Glutamatergic neuron (in vitro differentiated cells): ENCODE results near the gene RASL12. TPM values are rescaled to one million over a fixed set of nuclear protein-coding genes. Genes with fewer than 3 reads are reported as not detected.

Experiments
- DNase-seq: peaks from one replicate; pipeline ENCODE4 v3.0.0; 2022
- H3K27ac Mint-ChIP-seq: one replicate; pipeline ENCODE4 v1.8.0; 2020; ENCODE audit warnings: mild to moderate bottlenecking, mixed read lengths, inconsistent platforms; ENCODE audit not compliant: unreplicated experiment
- H3K27me3 Mint-ChIP-seq: one replicate; pipeline ENCODE4 v1.8.0; 2020; ENCODE audit warnings: mild to moderate bottlenecking, moderate library complexity, mixed read lengths, inconsistent platforms; ENCODE audit not compliant: unreplicated experiment
- H3K36me3 Mint-ChIP-seq: one replicate; pipeline ENCODE4 v1.8.0; 2020; ENCODE audit warnings: mild to moderate bottlenecking, mixed read lengths, inconsistent platforms; ENCODE audit not compliant: unreplicated experiment
- H3K4me1 Mint-ChIP-seq: one replicate; pipeline ENCODE4 v1.8.0; 2020; ENCODE audit warnings: mild to moderate bottlenecking, low read depth, mixed read lengths, inconsistent platforms; ENCODE audit not compliant: unreplicated experiment
- H3K4me3 Mint-ChIP-seq: one replicate; pipeline ENCODE4 v1.8.0; 2020; ENCODE audit warnings: mild to moderate bottlenecking, mixed read lengths, inconsistent platforms; ENCODE audit not compliant: unreplicated experiment
- H3K9me3 Mint-ChIP-seq: one replicate; pipeline ENCODE4 v1.8.0; 2020; ENCODE audit warnings: mild to moderate bottlenecking, moderate library complexity, mixed read lengths, inconsistent platforms; ENCODE audit not compliant: unreplicated experiment
- total RNA-seq: library from RNA; stranded (reverse); fragmentation: NEBNext Ultra II Directional; extraction: Animal tissue kit (Norgen Biotek cat#: 25700); gene quantifications from one replicate; pipeline ENCODE4 v1.2.1, GENCODE V29; 2021; ENCODE audit not compliant: unreplicated experiment
- TF ChIP-seq, protein P1 (sequence below): fragments of 200-600 bp; sonication (generic); IDR thresholded peaks from one replicate; pipeline ENCODE4 v1.5.0; 2021; ENCODE audit not compliant: partially characterized antibody, unreplicated experiment

Gene RASL12
- total RNA-seq, 1 donor from 2014 or later: 0.44 TPM

DNA sequence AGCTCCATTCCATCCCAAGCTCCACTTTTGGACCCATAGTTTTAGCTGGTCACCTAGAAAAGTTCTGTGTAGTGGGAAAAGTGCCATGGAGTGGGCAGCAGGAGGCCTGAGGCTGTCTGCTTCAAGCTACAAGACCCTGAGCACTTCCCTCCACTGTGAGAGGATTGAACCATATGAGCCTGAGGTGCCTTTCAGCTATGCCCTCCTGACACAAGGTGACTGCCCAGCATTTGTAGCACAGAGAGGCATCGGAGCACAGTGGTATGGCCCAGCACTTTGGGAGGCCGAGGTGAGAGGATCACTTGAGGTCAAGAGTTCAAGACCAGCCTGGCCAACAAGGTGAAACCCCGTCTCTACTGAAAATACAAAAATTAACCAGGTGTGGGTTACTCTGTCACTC is 4.8 kb upstream of the RASL12 start:
- no peak overlapping the region for H3K27ac Mint-ChIP-seq
- H3K9me3 Mint-ChIP-seq: peaks cover 2% of the 10 kb centered on the region
- H3K27me3 Mint-ChIP-seq: peaks cover 7% of the 10 kb centered on the region
- H3K4me3 Mint-ChIP-seq: no peak overlapping the region
- TF ChIP-seq, protein P1, sequence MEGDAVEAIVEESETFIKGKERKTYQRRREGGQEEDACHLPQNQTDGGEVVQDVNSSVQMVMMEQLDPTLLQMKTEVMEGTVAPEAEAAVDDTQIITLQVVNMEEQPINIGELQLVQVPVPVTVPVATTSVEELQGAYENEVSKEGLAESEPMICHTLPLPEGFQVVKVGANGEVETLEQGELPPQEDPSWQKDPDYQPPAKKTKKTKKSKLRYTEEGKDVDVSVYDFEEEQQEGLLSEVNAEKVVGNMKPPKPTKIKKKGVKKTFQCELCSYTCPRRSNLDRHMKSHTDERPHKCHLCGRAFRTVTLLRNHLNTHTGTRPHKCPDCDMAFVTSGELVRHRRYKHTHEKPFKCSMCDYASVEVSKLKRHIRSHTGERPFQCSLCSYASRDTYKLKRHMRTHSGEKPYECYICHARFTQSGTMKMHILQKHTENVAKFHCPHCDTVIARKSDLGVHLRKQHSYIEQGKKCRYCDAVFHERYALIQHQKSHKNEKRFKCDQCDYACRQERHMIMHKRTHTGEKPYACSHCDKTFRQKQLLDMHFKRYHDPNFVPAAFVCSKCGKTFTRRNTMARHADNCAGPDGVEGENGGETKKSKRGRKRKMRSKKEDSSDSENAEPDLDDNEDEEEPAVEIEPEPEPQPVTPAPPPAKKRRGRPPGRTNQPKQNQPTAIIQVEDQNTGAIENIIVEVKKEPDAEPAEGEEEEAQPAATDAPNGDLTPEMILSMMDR: no peak
- DNase-seq: no peak
- H3K4me1 Mint-ChIP-seq: peaks cover 5% of the 10 kb centered on the region
- no peaks in the 10 kb centered on the region for H3K36me3 Mint-ChIP-seq

DNA sequence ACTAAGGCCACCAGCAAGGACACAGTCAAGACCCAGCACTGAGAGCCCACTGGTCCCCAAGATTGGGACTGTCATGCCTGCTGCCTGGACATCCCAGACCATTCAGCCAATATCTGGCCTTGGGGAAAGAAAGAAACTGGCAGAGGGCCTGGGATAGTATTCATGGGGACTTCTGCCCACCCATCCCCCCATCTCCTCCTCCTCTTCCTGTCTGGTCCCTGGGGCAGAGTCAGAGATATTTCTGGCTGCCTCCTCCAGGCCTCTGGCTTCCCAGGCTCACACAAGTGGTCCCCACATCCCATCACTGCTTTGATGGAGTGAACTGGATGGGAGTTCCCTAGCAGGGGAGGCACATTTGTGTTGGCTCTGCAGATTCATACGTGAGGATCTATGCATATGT is 4.2 kb upstream of the RASL12 start:
- Mint-ChIP-seq H3K27ac (no peak overlapping the region), H3K4me3 (no peak overlapping the region), H3K4me1 (peaks cover 5% of the 10 kb centered on the region), H3K27me3 (peaks cover 10% of the 10 kb centered on the region), H3K36me3 (no peaks in the 10 kb centered on the region), H3K9me3 (peaks cover 2% of the 10 kb centered on the region)
- DNase-seq: no peak
- TF ChIP-seq, protein P1: no peak

DNA sequence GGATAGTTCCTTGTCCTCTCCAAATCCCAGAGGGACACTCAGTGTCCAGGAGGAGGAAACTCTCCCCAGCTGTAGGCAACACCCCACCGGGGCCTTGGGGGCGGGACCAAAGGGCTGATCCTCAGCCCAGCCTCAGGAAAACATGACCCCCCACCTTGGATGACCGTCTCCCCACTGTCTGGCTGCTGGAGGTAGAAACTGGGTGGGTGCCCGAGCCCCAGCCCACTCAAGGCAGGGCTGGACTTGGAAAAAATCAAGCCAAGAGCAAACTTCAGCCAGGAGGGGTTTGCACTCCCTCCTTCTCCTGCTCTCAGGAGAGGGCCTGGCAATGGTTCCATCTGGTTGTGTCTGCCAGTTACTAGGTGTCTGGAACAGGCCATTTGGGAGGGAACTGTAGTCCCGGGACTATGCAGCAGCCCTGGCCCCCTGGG is 3.6 kb upstream of the RASL12 start:
- H3K4me3 Mint-ChIP-seq: no peak overlapping the region
- peaks cover 3% of the 10 kb centered on the region for H3K4me1 Mint-ChIP-seq
- peaks cover 2% of the 10 kb centered on the region for H3K9me3 Mint-ChIP-seq
- peaks cover 10% of the 10 kb centered on the region for H3K27me3 Mint-ChIP-seq
- DNase-seq: no peak
- H3K36me3 Mint-ChIP-seq: no peaks in the 10 kb centered on the region
- TF ChIP-seq, protein P1: no peak
- H3K27ac Mint-ChIP-seq: no peak overlapping the region

DNA sequence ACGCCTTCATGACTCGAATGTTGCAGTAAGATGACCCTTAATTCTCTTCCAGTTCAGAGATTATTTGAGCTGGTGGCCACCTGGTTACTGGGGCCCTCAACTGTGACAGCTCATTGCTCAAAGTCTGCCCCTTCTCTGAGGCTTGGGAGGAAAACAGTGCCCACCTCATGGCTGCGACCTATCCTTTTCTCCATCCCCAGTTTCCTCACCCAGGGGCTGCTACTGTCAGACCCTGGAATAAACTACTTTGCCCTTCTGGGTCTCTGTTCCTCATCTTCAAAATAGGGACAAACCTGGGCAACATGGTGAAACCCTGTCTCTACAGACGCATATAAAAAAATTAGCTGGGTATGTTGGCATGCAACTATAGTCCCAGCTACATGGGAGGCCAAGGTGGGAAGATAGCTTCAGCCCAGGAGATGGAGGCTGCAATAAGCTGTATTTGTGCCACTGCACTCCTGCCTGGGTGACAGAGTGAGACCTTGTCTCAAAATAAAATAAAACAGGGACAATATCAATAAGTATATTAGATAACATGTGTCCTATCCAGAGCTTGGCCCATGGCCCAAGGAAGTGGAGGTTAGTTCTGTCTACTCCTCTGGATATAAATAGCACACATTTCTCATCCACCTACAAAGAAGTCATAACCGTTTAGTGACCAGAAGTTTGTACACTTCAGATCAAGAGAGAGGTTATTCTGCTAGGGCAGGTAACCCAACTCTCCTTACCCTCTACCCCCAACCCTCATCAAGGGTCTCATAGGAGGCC is 2.2 kb upstream of the RASL12 start:
- Mint-ChIP-seq H3K4me3 (no peak overlapping the region), H3K4me1 (peaks cover 2% of the 10 kb centered on the region), H3K27me3 (peaks cover 10% of the 10 kb centered on the region), H3K36me3 (no peaks in the 10 kb centered on the region), H3K9me3 (peaks cover 2% of the 10 kb centered on the region), H3K27ac (no peak overlapping the region)
- DNase-seq: no peak
- TF ChIP-seq, protein P1: no peak

DNA sequence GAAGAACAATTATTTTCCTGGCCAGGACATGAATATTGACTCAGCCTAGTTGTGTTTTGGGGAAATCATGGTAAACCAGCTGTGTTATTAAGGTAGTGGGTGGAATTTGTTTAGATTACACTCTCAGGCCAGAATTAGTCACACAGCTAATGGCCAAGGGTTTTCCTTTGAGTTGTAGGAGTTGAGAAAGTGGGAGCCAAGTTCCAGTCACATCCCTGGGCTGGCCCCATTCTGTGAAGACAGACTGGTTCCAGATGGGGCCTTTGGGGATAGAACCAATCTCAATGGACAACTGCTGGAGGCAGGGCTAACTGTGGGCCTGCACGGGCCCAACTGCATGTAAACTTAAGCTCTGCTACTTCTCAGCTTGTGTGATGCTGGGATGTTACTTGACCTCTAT is 1.4 kb upstream of the RASL12 start:
- TF ChIP-seq, protein P1: no peak
- no peak overlapping the region for H3K27ac Mint-ChIP-seq
- H3K4me3 Mint-ChIP-seq: no peak overlapping the region
- peaks cover 2% of the 10 kb centered on the region for H3K9me3 Mint-ChIP-seq
- H3K27me3 Mint-ChIP-seq: peaks cover 10% of the 10 kb centered on the region
- peaks cover 2% of the 10 kb centered on the region for H3K4me1 Mint-ChIP-seq
- H3K36me3 Mint-ChIP-seq: no peaks in the 10 kb centered on the region
- DNase-seq: no peak
